Esophagus muscularis mucosa (tissue), 4 donors: ENCODE results near the gene MIF.

Source experiments
- EP300 ChIP-seq: sonication (generic); formaldehyde crosslinking; IDR thresholded peaks from one replicate; pipeline ENCODE4 v1.6.1; 2017; ENCODE audit warnings: antibody characterized with exemption
- POLR2A ChIP-seq: fragments of 450-650 bp; IDR thresholded peaks from one replicate; pipeline ENCODE4 v1.6.1; 2017; ENCODE audit warnings: antibody characterized with exemption, moderate library complexity, mild to moderate bottlenecking, low read depth
- POLR2AphosphoS5 ChIP-seq, 2 donors: sonication (generic); formaldehyde crosslinking; IDR thresholded peaks; one replicate each; pipeline ENCODE4 v1.6.1; 2017; ENCODE audit warnings: antibody characterized with exemption in 2 of 2
- TF ChIP-seq, protein P1 (sequence below), 3 experiments: fragments of 200-600 bp in 2 of 3; fragments of 450-650 bp in 1 of 3; sonication (generic) in 2 of 3; IDR thresholded peaks; one replicate each; pipeline ENCODE4 v1.5.1; 2017 to 2019; ENCODE audit warnings: antibody characterized with exemption in 3 of 3, mild to moderate bottlenecking in 2 of 3, moderate library complexity in 1 of 3

DNA sequence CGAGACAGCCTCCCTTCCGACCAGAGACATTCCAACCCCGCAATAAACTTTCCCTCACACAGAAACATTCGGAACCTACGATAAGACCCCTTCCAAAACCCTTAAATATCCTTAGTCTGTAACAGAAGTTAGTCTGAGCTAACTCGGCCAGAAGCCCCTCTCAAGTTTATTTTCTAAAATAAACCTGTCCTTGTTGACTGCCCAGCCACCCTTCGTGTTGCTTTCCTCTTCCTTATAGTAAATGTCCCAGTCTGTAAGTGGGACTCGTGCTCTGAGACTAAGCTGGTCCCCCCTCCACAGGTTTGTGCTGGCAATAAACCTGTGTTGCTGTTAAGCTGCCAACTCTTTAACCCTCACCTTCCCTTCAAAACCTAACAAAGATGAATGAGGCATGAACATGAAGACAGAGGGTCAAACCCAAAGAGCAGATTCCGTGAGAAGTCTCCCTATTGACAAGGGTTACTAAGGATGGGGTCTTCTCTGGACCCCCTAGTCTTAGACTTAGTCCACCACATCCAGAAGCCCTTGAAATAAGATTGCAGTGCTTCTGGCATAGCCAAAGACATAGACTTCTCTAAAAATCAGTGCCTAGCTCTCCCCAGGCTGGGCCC lies 18.2 kb downstream of the MIF start:
- TF ChIP-seq, protein P1, sequence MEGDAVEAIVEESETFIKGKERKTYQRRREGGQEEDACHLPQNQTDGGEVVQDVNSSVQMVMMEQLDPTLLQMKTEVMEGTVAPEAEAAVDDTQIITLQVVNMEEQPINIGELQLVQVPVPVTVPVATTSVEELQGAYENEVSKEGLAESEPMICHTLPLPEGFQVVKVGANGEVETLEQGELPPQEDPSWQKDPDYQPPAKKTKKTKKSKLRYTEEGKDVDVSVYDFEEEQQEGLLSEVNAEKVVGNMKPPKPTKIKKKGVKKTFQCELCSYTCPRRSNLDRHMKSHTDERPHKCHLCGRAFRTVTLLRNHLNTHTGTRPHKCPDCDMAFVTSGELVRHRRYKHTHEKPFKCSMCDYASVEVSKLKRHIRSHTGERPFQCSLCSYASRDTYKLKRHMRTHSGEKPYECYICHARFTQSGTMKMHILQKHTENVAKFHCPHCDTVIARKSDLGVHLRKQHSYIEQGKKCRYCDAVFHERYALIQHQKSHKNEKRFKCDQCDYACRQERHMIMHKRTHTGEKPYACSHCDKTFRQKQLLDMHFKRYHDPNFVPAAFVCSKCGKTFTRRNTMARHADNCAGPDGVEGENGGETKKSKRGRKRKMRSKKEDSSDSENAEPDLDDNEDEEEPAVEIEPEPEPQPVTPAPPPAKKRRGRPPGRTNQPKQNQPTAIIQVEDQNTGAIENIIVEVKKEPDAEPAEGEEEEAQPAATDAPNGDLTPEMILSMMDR (IDR thresholded peaks at IDR 0.05) = no peak
- TF ChIP-seq EP300 (no peak), POLR2A (no peak), POLR2AphosphoS5 (IDR thresholded peaks at IDR 0.05) (no peak)
